Natural killer cell (primary cell): Measurements from ENCODE around the gene GNAI1. TPM values are rescaled to one million over a fixed set of nuclear protein-coding genes. Genes with fewer than 3 reads are reported as not detected.

Source experiments
- ATAC-seq, 3 donors: fragments of 150-1000 bp in 2 of 3; fragments of 200-7000 bp in 1 of 3; cut with Tn5 transposase; 1 replicate in 1 of 3; 2 replicates in 2 of 3; pipeline ENCODE4 v1.10.0; 2021; ENCODE audit warnings: mild to moderate bottlenecking in 2 of 3, moderate library complexity in 2 of 3
- DNase-seq, 2 donors: peaks; one replicate each; pipeline versions ENCODE4 v3.0.0 to v3.0.0-alpha.2; 2013 to 2021; ENCODE audit warnings: mixed read lengths in 1 of 2
- H3K27ac ChIP-seq: one replicate; pipeline ENCODE4 v1.5.1; 2013; ENCODE audit warnings: mild to moderate bottlenecking, low read length
- H3K27me3 ChIP-seq: one replicate; pipeline ENCODE4 v1.6.1; 2013; ENCODE audit warnings: low read length; ENCODE audit not compliant: control insufficient read depth, insufficient read depth
- H3K36me3 ChIP-seq: one replicate; pipeline ENCODE4 v1.6.1; 2013; ENCODE audit warnings: low read length; ENCODE audit not compliant: control insufficient read depth, insufficient read depth
- H3K4me1 ChIP-seq: one replicate; pipeline ENCODE4 v1.6.1; 2013; ENCODE audit warnings: low read length; ENCODE audit not compliant: control insufficient read depth, insufficient read depth
- H3K4me3 ChIP-seq: one replicate; pipeline ENCODE4 v1.5.1; 2013; ENCODE audit warnings: low read length
- H3K9me3 ChIP-seq: one replicate; pipeline ENCODE4 v1.6.1; 2013; ENCODE audit warnings: low read length; ENCODE audit not compliant: control insufficient read depth, insufficient read depth
- H3K27ac Mint-ChIP-seq, 2 donors: one replicate each; pipeline ENCODE4 v1.8.0; 2022; ENCODE audit warnings: mild to moderate bottlenecking in 2 of 2, mixed read lengths in 2 of 2, moderate library complexity in 1 of 2
- H3K27me3 Mint-ChIP-seq, 2 donors: one replicate each; pipeline ENCODE4 v1.8.0; 2022; ENCODE audit warnings: low read depth in 2 of 2, mixed read lengths in 2 of 2
- H3K36me3 Mint-ChIP-seq: one replicate; pipeline ENCODE4 v1.8.0; 2022; ENCODE audit warnings: mixed read lengths
- H3K4me1 Mint-ChIP-seq, 2 donors: one replicate each; pipeline ENCODE4 v1.8.0; 2022; ENCODE audit warnings: mixed read lengths in 2 of 2
- H3K4me3 Mint-ChIP-seq: one replicate; pipeline ENCODE4 v1.8.0; 2022; ENCODE audit warnings: mild to moderate bottlenecking, moderate library complexity, mixed read lengths
- H3K9me3 Mint-ChIP-seq, 2 donors: one replicate each; pipeline ENCODE4 v1.8.0; 2022; ENCODE audit warnings: mixed read lengths in 2 of 2
- WGBS: methylation state at CpG from one replicate; pipeline ENCODE4 v1.1.7; 2013; ENCODE audit warnings: missing lambda C conversion rate; ENCODE audit not compliant: insufficient coverage; 5-methylcytosine and 5-hydroxymethylcytosine counted together
- intact Hi-C: fragments of 100-400 bp; cut with micrococcal nuclease; formaldehyde crosslinking; loops from one replicate; pipeline ENCODE4 v1.14.2; 2022
- total RNA-seq, 4 donors: library from RNA; stranded (reverse); fragments of 120-200 nt in 1 of 4; gene quantifications; one replicate each; pipeline versions ENCODE4 v1.2.3 to v1.2.4, GENCODE V29; 2013 to 2022
- TF ChIP-seq, protein P1 (sequence below): fragments of 200-600 bp; IDR thresholded peaks from one replicate; pipeline ENCODE4 v1.8.0; 2022; ENCODE audit warnings: antibody characterized with exemption

The GNAI1 gene
- total RNA-seq, 3 donors from 2014 or later (not counting 1 experiment from before 2014, with no cell fraction given) = 0.59 to 1.1 (median 0.68) TPM

DNA sequence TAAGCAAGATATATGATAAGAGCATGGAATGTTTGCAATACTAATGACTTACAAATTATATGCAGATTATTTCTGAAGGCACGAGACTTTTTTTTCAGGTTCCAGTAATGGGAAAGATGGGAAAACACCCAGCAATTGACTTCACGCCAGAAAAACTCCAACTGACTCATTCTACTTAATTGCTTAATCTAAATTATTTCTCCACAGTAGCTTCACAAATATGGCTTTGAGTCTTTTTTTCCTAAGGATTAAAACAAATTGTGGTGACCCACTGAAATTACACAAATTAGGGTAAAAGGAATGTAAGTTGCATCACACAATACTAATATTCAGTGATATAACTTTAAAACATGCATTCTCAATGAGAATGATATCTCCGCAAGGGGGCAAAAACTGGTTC is 138.7 kb downstream of the GNAI1 start:
- H3K9me3 Mint-ChIP-seq = peaks cover 2 to 13% of the 10 kb centered on the region in 2 donors
- no peaks in the 10 kb centered on the region for H3K36me3 Mint-ChIP-seq
- intact Hi-C loops = no loop called here
- no peaks in the 10 kb centered on the region for H3K4me1 Mint-ChIP-seq
- no peak for DNase-seq
- Histone ChIP-seq H3K4me1 (no peaks in the 10 kb centered on the region), H3K27me3 (no peaks in the 10 kb centered on the region), H3K4me3 (no peak overlapping the region), H3K27ac (no peak overlapping the region), H3K9me3 (no peaks in the 10 kb centered on the region), H3K36me3 (no peaks in the 10 kb centered on the region)
- ATAC-seq = no peak
- H3K27me3 Mint-ChIP-seq = no peaks in the 10 kb centered on the region
- WGBS = 83% methylated on average over 1 of the region's 3 CpGs
- TF ChIP-seq, protein P1, sequence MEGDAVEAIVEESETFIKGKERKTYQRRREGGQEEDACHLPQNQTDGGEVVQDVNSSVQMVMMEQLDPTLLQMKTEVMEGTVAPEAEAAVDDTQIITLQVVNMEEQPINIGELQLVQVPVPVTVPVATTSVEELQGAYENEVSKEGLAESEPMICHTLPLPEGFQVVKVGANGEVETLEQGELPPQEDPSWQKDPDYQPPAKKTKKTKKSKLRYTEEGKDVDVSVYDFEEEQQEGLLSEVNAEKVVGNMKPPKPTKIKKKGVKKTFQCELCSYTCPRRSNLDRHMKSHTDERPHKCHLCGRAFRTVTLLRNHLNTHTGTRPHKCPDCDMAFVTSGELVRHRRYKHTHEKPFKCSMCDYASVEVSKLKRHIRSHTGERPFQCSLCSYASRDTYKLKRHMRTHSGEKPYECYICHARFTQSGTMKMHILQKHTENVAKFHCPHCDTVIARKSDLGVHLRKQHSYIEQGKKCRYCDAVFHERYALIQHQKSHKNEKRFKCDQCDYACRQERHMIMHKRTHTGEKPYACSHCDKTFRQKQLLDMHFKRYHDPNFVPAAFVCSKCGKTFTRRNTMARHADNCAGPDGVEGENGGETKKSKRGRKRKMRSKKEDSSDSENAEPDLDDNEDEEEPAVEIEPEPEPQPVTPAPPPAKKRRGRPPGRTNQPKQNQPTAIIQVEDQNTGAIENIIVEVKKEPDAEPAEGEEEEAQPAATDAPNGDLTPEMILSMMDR = no peak
- H3K4me3 Mint-ChIP-seq = no peak overlapping the region
- no peak overlapping the region for H3K27ac Mint-ChIP-seq

DNA sequence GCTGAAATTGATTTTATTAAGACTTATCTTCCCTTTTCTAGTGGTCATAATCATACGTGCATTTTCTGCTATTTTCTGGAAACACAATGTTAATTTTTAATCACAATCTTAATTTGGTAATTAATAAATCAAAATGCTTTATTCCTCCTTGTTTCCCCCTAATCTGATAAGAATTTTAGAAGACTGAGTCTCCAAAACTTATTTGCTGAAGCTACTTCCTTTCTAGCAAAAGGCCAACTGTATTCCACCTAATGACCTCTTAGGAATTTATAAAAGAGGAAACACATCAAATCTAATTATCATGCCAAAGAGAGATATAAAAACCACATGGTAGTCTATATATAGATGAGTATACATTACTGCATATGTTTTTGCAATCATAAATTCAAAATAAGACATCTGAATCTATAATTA is 140.6 kb downstream of the GNAI1 start:
- no peaks in the 10 kb centered on the region for H3K27me3 ChIP-seq
- intact Hi-C loops = no loop called here

More for the DNA sequence above, 140.6 kb downstream of the GNAI1 start:
- Mint-ChIP-seq H3K36me3 (no peaks in the 10 kb centered on the region), H3K27ac (no peak overlapping the region), H3K4me3 (no peak overlapping the region), H3K27me3 (no peaks in the 10 kb centered on the region), H3K9me3 (peaks cover 0 to 9% of the 10 kb centered on the region in 2 donors), H3K4me1 (no peaks in the 10 kb centered on the region)
- no peak overlapping the region for H3K4me3 ChIP-seq
- DNase-seq (no peak), ATAC-seq (no peak)
- TF ChIP-seq, protein P1 = no peak
- no peaks in the 10 kb centered on the region for H3K36me3 ChIP-seq
- H3K27ac ChIP-seq = no peak overlapping the region
- no peaks in the 10 kb centered on the region for H3K9me3 ChIP-seq
- no CpG with 5 or more reads among the region's 1 CpG for WGBS
- no peaks in the 10 kb centered on the region for H3K4me1 ChIP-seq
